GM23248 (cell line): ENCODE data around the gene RASSF3.
"Not testable (repeated sequence)": the region's sequence is repeated elsewhere in the genome, so short reads cannot be mapped to it uniquely, and the experiment has no call there.

ENCODE experiments used
- EZH2 ChIP-seq: fragments of 200-600 bp; sonication (generic); IDR thresholded peaks from 2 replicates; pipeline ENCODE4 v1.6.1; 2018; ENCODE audit warnings: antibody characterized with exemption, mild to moderate bottlenecking; ENCODE audit not compliant: insufficient read depth, poor library complexity, severe bottlenecking
- EZH2phosphoT487 ChIP-seq: fragments of 200-600 bp; sonication (generic); IDR thresholded peaks from 2 replicates; pipeline ENCODE4 v1.6.1; 2018; ENCODE audit warnings: antibody characterized with exemption, moderate library complexity, mild to moderate bottlenecking, low read depth; ENCODE audit not compliant: insufficient read depth

DNA sequence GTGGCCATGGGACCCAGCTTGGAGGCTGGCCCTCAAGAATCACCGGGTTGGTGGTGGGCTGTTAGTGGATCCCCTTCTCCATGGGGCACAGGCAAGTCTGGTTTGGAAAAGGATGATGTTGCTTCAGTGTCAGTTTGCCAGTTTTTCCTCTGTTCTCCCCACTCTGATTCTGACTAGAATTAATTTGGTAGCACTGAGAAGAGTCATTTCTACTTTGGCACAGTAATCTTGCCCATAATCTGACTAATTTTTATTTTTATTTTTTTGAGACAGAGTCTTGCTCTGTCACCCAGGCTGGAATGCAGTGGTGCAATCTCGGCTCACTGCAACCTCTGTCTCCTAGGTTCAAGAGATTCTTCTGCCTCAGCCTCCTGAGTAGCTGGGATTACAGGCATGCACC, 43.6 kb downstream of the RASSF3 start:
- TF ChIP-seq EZH2phosphoT487, EZH2: not testable (repeated sequence)
